Astrocyte (in vitro differentiated cells and primary cell): ENCODE results near the gene HEMK1. TPM values are rescaled to one million over a fixed set of nuclear protein-coding genes. Genes with fewer than 3 reads are reported as not detected.

ENCODE experiments used
- DNase-seq: peaks from one replicate; pipeline ENCODE4 v3.0.0-alpha.2; 2010; ENCODE audit warnings: low read depth
- FAIRE-seq: peaks from 2 replicates; lab custom pipeline; 2011; peaks lifted over from hg19 to GRCh38; lab: Jason Lieb, UNC
- H2AFZ ChIP-seq: 2 replicates; pipeline ENCODE4 v1.6.0; 2012; ENCODE audit warnings: low read depth, low read length, inconsistent platforms
- H3K27ac ChIP-seq: 2 replicates; pipeline ENCODE4 v1.5.1; 2011; ENCODE audit warnings: low read depth, low read length, inconsistent platforms
- H3K27me3 ChIP-seq: 2 replicates; pipeline ENCODE4 v1.6.0; 2011; ENCODE audit warnings: low read length, inconsistent platforms; ENCODE audit not compliant: insufficient read depth
- H3K36me3 ChIP-seq: 2 replicates; pipeline ENCODE4 v1.5.1; 2011; ENCODE audit warnings: low read length, inconsistent platforms; ENCODE audit not compliant: insufficient read depth
- H3K4me1 ChIP-seq: 2 replicates; pipeline ENCODE4 v1.5.1; 2011; ENCODE audit warnings: low read length, inconsistent platforms; ENCODE audit not compliant: insufficient read depth
- H3K4me2 ChIP-seq: 2 replicates; pipeline ENCODE4 v1.6.0; 2012; ENCODE audit warnings: low read length, inconsistent platforms
- H3K4me3 ChIP-seq: 2 replicates; pipeline ENCODE4 v1.5.1; 2011; ENCODE audit warnings: low read depth, mild to moderate bottlenecking, low read length, inconsistent platforms; ENCODE audit not compliant: insufficient read depth
- H3K79me2 ChIP-seq: 2 replicates; pipeline ENCODE4 v1.6.0; 2012; ENCODE audit warnings: mild to moderate bottlenecking, low read length, inconsistent platforms; ENCODE audit not compliant: insufficient read depth
- H3K9ac ChIP-seq: 2 replicates; pipeline ENCODE4 v1.6.0; 2012; ENCODE audit warnings: mild to moderate bottlenecking, low read length, inconsistent platforms
- H3K9me3 ChIP-seq: 2 replicates; pipeline ENCODE4 v1.5.1; 2012; ENCODE audit warnings: low read depth, mild to moderate bottlenecking, low read length, inconsistent platforms; ENCODE audit not compliant: insufficient read depth
- H4K20me1 ChIP-seq: 2 replicates; pipeline ENCODE4 v1.6.0; 2012; ENCODE audit warnings: low read length, inconsistent platforms; ENCODE audit not compliant: insufficient read depth
- H3K27ac Mint-ChIP-seq: one replicate; pipeline ENCODE4 v1.8.0; 2021; ENCODE audit warnings: mild to moderate bottlenecking, mixed read lengths; ENCODE audit not compliant: unreplicated experiment
- H3K27me3 Mint-ChIP-seq: one replicate; pipeline ENCODE4 v1.8.0; 2021; ENCODE audit warnings: low read depth, mixed read lengths; ENCODE audit not compliant: unreplicated experiment
- H3K36me3 Mint-ChIP-seq: one replicate; pipeline ENCODE4 v1.8.0; 2021; ENCODE audit warnings: low read depth, mixed read lengths; ENCODE audit not compliant: unreplicated experiment
- H3K4me1 Mint-ChIP-seq: one replicate; pipeline ENCODE4 v1.8.0; 2021; ENCODE audit warnings: low read depth, mixed read lengths; ENCODE audit not compliant: unreplicated experiment
- H3K4me3 Mint-ChIP-seq: one replicate; pipeline ENCODE4 v1.8.0; 2021; ENCODE audit warnings: mild to moderate bottlenecking, moderate library complexity, mixed read lengths; ENCODE audit not compliant: unreplicated experiment
- H3K9me3 Mint-ChIP-seq: one replicate; pipeline ENCODE4 v1.8.0; 2021; ENCODE audit warnings: mild to moderate bottlenecking, mixed read lengths; ENCODE audit not compliant: unreplicated experiment
- EZH2 ChIP-seq: IDR thresholded peaks from 2 replicates; pipeline ENCODE4 v1.6.1; 2012; ENCODE audit warnings: mild to moderate bottlenecking, low read length, inconsistent platforms; ENCODE audit not compliant: insufficient read depth
- total RNA-seq: library from RNA; stranded (reverse); gene quantifications from 2 replicates; pipeline ENCODE4 v1.2.1, GENCODE V29; 2021
- TF ChIP-seq, protein P1 (sequence below): IDR thresholded peaks from 2 replicates; pipeline ENCODE4 v1.5.1; 2011; ENCODE audit warnings: low read depth, mild to moderate bottlenecking, inconsistent platforms, low read length, moderate library complexity; ENCODE audit not compliant: insufficient read depth

HEMK1 gene
- total RNA-seq, 1 donor from 2014 or later = 13.6 TPM

- TF ChIP-seq EZH2 = no peak
- TF ChIP-seq, protein P1, sequence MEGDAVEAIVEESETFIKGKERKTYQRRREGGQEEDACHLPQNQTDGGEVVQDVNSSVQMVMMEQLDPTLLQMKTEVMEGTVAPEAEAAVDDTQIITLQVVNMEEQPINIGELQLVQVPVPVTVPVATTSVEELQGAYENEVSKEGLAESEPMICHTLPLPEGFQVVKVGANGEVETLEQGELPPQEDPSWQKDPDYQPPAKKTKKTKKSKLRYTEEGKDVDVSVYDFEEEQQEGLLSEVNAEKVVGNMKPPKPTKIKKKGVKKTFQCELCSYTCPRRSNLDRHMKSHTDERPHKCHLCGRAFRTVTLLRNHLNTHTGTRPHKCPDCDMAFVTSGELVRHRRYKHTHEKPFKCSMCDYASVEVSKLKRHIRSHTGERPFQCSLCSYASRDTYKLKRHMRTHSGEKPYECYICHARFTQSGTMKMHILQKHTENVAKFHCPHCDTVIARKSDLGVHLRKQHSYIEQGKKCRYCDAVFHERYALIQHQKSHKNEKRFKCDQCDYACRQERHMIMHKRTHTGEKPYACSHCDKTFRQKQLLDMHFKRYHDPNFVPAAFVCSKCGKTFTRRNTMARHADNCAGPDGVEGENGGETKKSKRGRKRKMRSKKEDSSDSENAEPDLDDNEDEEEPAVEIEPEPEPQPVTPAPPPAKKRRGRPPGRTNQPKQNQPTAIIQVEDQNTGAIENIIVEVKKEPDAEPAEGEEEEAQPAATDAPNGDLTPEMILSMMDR = no peak
- Histone ChIP-seq H2AFZ (no peak overlapping the region), H4K20me1 (no peaks in the 10 kb centered on the region), H3K9me3 (no peaks in the 10 kb centered on the region), H3K79me2 (no peaks in the 10 kb centered on the region), H3K9ac (no peak overlapping the region), H3K4me2 (no peak overlapping the region), H3K27ac (no peak overlapping the region), H3K4me3 (no peak overlapping the region), H3K36me3 (no peaks in the 10 kb centered on the region), H3K4me1 (no peaks in the 10 kb centered on the region), H3K27me3 (peaks cover 18% of the 10 kb centered on the region)
- Mint-ChIP-seq H3K4me1 (peaks cover 1% of the 10 kb centered on the region), H3K36me3 (no peaks in the 10 kb centered on the region), H3K9me3 (no peaks in the 10 kb centered on the region), H3K4me3 (no peak overlapping the region), H3K27ac (no peak overlapping the region), H3K27me3 (peaks cover 53% of the 10 kb centered on the region)
- DNase-seq (no peak), FAIRE-seq (no peak)
These were observed 47.8 kb upstream of the HEMK1 start for GRCh38 chr3:50521572-50521971.

- Histone ChIP-seq H3K9me3 (no peaks in the 10 kb centered on the region), H3K27me3 (peaks cover 18% of the 10 kb centered on the region)
These were observed 46.0 kb upstream of the HEMK1 start for GRCh38 chr3:50523279-50523811.

DNA sequence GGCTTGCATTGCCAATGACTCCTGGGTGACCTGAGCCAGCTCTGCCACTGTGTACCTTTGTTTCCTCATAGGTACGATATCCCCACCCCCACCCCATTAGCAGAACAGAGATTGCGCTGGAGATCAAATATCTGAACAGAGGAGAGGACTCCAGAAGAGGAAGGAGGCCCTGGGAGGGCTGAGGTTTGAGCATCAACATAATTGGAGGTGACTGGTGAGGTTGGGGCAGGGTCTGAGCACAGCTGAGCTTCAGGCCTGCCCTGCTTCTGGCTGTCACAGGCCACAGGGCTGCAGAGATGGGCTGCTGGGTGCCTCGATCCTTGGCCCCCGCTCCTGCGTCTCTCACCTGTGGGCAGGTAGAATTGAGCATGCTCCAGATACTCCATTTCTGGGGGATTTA, 44.6 kb upstream of the HEMK1 start:
- Mint-ChIP-seq H3K27ac (no peak overlapping the region), H3K9me3 (no peaks in the 10 kb centered on the region), H3K27me3 (peaks cover 47% of the 10 kb centered on the region), H3K4me3 (no peak overlapping the region), H3K4me1 (no peaks in the 10 kb centered on the region), H3K36me3 (no peaks in the 10 kb centered on the region)
- Histone ChIP-seq H3K4me3 (no peak overlapping the region), H3K27ac (no peak overlapping the region), H3K4me2 (no peak overlapping the region), H3K79me2 (no peaks in the 10 kb centered on the region), H3K36me3 (no peaks in the 10 kb centered on the region), H3K4me1 (no peaks in the 10 kb centered on the region), H4K20me1 (no peaks in the 10 kb centered on the region), H3K9me3 (no peaks in the 10 kb centered on the region), H2AFZ (no peak overlapping the region), H3K9ac (no peak overlapping the region), H3K27me3 (peaks cover 21% of the 10 kb centered on the region)
- DNase-seq = no peak
- no peak for FAIRE-seq
- no peak for TF ChIP-seq EZH2
- TF ChIP-seq, protein P1 = no peak

More at GRCh38 chr3:50523279-50523811, 46.0 kb upstream of the HEMK1 start:
- no peak overlapping the region for H3K4me2 ChIP-seq
- H3K4me1 ChIP-seq = no peaks in the 10 kb centered on the region
- no peak overlapping the region for H3K4me3 Mint-ChIP-seq
- H3K27me3 Mint-ChIP-seq = peaks cover 49% of the 10 kb centered on the region
- no peak overlapping the region for H3K4me3 ChIP-seq
- no peaks in the 10 kb centered on the region for H3K36me3 Mint-ChIP-seq
- no peak overlapping the region for H3K9ac ChIP-seq
- TF ChIP-seq EZH2 = no peak
- TF ChIP-seq, protein P1 = no peak
- no peak overlapping the region for H3K27ac ChIP-seq
- FAIRE-seq (no peak), DNase-seq (no peak)
- H4K20me1 ChIP-seq = no peaks in the 10 kb centered on the region
- no peak overlapping the region for H3K27ac Mint-ChIP-seq
- H3K9me3 Mint-ChIP-seq = no peaks in the 10 kb centered on the region
- H3K36me3 ChIP-seq = no peaks in the 10 kb centered on the region
- H3K79me2 ChIP-seq = no peaks in the 10 kb centered on the region
- H2AFZ ChIP-seq = no peak overlapping the region
- H3K4me1 Mint-ChIP-seq = no peaks in the 10 kb centered on the region
